ENCODE results near the gene ZIK1. TPM values are rescaled to one million over a fixed set of nuclear protein-coding genes. Genes with fewer than 3 reads are reported as not detected.

Gene ZIK1
- total and polyA plus RNA-seq, 9 of the 15 experiments (the other 6 are each of a cell fraction or from before 2014, with no cell fraction given): 0.03 to 0.42 (median 0.15) TPM; not detected in 1

DNA sequence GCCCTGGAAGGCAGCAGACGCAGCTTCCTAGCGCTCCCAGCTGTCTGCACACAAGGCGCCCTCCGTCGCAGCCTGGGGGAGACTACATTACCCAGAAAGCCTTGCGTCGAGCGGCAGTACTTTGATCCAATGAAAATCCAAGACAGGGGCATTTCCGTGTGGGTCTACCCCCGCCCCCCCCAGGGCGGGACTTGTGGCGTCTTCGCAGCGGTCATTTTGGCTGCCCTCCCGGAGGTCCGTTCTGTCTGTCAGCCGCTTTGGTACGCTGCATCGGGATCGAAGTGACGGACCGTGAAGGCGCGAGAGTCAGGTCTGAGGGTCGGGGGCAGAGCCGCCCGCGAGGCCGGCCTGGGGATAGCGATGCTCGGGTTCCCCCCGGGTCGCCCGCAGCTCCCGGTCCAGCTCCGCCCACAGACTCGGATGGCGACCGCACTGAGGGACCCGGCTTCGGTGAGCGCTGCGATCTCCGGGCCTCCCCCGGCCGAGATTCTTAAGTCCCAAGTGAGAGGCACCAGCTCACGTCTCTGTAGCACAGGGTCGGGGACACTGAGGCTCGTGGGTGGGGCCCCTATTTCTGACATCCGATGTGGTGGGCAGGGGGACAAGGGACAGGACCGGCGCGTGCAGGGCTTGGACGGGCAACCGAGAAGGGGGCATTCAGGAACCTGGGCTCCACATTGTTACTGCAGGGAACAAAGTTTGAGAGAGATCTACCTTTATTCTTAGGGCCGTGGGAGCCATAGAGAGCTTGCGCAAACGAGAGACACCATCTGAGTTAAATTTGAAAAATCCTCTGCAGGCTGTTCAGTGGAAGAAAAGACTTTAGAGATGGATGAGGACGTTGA lies 49.3 kb downstream of the ZIK1 start, which contains the start of gene ZNF211 (continued):
- no peak for TF ChIP-seq REST (IDR thresholded peaks at IDR 0.05; ENCODE audit: borderline replicate concordance)
- TF ChIP-seq REST (CRISPR knock-in tag; IDR thresholded peaks at IDR 0.05; ENCODE audit: low read depth): no peak
- no peak for TF ChIP-seq NELFE (IDR thresholded peaks at IDR 0.05; ENCODE audit: insufficient read depth, insufficient read length)
- TF ChIP-seq, protein P1, sequence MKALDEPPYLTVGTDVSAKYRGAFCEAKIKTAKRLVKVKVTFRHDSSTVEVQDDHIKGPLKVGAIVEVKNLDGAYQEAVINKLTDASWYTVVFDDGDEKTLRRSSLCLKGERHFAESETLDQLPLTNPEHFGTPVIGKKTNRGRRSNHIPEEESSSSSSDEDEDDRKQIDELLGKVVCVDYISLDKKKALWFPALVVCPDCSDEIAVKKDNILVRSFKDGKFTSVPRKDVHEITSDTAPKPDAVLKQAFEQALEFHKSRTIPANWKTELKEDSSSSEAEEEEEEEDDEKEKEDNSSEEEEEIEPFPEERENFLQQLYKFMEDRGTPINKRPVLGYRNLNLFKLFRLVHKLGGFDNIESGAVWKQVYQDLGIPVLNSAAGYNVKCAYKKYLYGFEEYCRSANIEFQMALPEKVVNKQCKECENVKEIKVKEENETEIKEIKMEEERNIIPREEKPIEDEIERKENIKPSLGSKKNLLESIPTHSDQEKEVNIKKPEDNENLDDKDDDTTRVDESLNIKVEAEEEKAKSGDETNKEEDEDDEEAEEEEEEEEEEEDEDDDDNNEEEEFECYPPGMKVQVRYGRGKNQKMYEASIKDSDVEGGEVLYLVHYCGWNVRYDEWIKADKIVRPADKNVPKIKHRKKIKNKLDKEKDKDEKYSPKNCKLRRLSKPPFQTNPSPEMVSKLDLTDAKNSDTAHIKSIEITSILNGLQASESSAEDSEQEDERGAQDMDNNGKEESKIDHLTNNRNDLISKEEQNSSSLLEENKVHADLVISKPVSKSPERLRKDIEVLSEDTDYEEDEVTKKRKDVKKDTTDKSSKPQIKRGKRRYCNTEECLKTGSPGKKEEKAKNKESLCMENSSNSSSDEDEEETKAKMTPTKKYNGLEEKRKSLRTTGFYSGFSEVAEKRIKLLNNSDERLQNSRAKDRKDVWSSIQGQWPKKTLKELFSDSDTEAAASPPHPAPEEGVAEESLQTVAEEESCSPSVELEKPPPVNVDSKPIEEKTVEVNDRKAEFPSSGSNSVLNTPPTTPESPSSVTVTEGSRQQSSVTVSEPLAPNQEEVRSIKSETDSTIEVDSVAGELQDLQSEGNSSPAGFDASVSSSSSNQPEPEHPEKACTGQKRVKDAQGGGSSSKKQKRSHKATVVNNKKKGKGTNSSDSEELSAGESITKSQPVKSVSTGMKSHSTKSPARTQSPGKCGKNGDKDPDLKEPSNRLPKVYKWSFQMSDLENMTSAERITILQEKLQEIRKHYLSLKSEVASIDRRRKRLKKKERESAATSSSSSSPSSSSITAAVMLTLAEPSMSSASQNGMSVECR (CRISPR knock-in tag; IDR thresholded peaks at IDR 0.05): peak; percentile 73; the same call in 1 of the 2 replicates
- TF ChIP-seq ATF7 (IDR thresholded peaks at IDR 0.05): peak; percentile 59; the same call in 1 of the 2 replicates
- TF ChIP-seq EGR1 (conservative IDR thresholded peaks at IDR 0.05): peak; percentile 53; the same call in 1 of the 2 replicates
- TF ChIP-seq ETS2 (tag; IDR thresholded peaks at IDR 0.05; ENCODE audit: borderline replicate concordance, poor library complexity, severe bottlenecking): no peak
- no peak for TF ChIP-seq TCFL5 (CRISPR knock-in tag; conservative IDR thresholded peaks at IDR 0.05)
- no peak for TF ChIP-seq BDP1 (IDR thresholded peaks at IDR 0.05; ENCODE audit: insufficient read depth, insufficient read length)
- TF ChIP-seq, protein P2, sequence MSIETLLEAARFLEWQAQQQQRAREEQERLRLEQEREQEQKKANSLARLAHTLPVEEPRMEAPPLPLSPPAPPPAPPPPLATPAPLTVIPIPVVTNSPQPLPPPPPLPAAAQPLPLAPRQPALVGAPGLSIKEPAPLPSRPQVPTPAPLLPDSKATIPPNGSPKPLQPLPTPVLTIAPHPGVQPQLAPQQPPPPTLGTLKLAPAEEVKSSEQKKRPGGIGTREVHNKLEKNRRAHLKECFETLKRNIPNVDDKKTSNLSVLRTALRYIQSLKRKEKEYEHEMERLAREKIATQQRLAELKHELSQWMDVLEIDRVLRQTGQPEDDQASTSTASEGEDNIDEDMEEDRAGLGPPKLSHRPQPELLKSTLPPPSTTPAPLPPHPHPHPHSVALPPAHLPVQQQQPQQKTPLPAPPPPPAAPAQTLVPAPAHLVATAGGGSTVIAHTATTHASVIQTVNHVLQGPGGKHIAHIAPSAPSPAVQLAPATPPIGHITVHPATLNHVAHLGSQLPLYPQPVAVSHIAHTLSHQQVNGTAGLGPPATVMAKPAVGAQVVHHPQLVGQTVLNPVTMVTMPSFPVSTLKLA (conservative IDR thresholded peaks at IDR 0.05): peak in 1 of 2 experiments; percentile 38; a peak in 1 of 4 replicates
- peak; percentile 68 for TF ChIP-seq ELF2 (CRISPR knock-in tag; IDR thresholded peaks at IDR 0.05)
- no peak; the same call in 1 of the 2 replicates for TF ChIP-seq PML (IDR thresholded peaks at IDR 0.05; ENCODE audit: low read length)
- TF ChIP-seq MTA3 (IDR thresholded peaks at IDR 0.05; ENCODE audit: borderline replicate concordance): peak; percentile 46; the same call in 1 of the 2 replicates

Data from K562 (cell line).